ENCODE measurements around the gene PRKAG3. TPM values are rescaled to one million over a fixed set of nuclear protein-coding genes. Genes with fewer than 3 reads are reported as not detected.
"Not testable (repeated sequence)": the region's sequence is repeated elsewhere in the genome, so short reads cannot be mapped to it uniquely, and the experiment has no call there.

PRKAG3 gene
- total RNA-seq, 2 donors from 2014 or later = not detected

DNA sequence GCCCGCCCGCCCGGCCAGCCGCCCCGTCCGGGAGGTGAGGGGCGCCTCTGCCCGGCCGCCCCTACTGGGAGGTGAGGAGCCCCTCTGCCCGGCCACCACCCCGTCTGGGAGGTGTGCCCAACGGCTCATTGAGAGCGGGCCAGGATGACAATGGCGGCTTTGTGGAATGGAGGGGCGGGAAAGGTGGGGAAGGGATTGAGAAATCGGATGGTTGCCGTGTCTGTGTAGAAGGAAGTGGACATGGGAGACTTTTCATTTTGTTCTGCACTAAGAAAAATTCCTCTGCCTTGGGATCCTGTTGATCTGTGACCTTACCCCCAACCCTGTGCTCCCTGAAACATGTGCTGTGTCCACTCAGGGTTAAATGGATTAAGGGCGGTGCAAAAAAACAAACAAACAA is 15.4 kb upstream of the PRKAG3 start:
- not testable (repeated sequence) for H3K27ac Mint-ChIP-seq; ATAC-seq; H3K4me1 Mint-ChIP-seq; H3K36me3 Mint-ChIP-seq (ENCODE audit: low read depth); DNase-seq; H3K9me3 ChIP-seq (ENCODE audit: control insufficient read depth, low read length, poor library complexity, severe bottlenecking); H3K4me3 Mint-ChIP-seq
- H3K27me3 Mint-ChIP-seq = peaks cover 40% of the 10 kb centered on the region

DNA sequence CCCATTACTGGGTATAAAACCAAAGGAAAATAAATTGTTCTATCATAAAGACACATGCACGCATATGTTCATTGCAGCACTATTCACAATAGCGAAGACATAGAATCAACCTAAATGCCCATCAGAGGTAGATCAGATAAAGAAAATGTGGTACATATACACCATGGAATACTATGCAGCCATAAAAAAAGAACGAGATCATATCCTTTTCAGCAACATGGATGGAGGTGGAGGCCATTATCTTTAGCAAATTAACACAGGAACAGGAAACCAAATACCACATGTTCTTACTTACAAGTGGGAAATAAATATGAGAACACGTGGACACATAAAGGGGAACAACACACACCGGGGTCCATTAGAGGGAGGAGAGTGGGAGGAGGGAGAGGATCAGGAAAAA is 12.7 kb upstream of the PRKAG3 start:
- ATAC-seq; H3K4me3 Mint-ChIP-seq; H3K4me1 Mint-ChIP-seq; H3K36me3 Mint-ChIP-seq (ENCODE audit: low read depth); H3K9me3 ChIP-seq (ENCODE audit: control insufficient read depth, low read length, poor library complexity, severe bottlenecking); H3K27ac Mint-ChIP-seq; DNase-seq: not testable (repeated sequence)
- peaks cover 32% of the 10 kb centered on the region for H3K27me3 Mint-ChIP-seq

DNA sequence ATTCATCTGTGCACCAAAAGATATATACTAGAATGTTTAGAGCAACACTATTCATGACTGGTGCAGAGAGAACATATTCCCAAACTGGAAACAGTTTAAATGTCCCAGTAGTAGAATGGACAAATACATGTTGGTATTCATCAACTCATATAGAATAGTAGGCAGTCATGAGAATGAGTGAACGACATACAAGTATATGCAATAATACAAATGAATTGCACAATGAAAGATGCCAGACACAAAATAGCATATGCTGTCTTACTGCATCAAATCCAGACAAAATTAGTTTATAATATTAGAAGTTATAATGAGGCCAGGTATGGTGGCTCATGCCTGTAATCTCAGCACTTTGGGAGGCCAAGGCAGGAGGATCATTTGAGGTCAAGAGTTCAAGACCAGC is 8.3 kb upstream of the PRKAG3 start:
- no peaks in the 10 kb centered on the region for H3K9me3 ChIP-seq (ENCODE audit: control insufficient read depth, low read length, poor library complexity, severe bottlenecking)
- no peaks in the 10 kb centered on the region for H3K4me1 Mint-ChIP-seq
- H3K4me3 Mint-ChIP-seq = no peak overlapping the region
- H3K27me3 Mint-ChIP-seq = peaks cover 28% of the 10 kb centered on the region
- DNase-seq = no peak
- no peak overlapping the region for H3K27ac Mint-ChIP-seq
- H3K36me3 Mint-ChIP-seq (ENCODE audit: low read depth) = no peaks in the 10 kb centered on the region
- ATAC-seq = no peak

DNA sequence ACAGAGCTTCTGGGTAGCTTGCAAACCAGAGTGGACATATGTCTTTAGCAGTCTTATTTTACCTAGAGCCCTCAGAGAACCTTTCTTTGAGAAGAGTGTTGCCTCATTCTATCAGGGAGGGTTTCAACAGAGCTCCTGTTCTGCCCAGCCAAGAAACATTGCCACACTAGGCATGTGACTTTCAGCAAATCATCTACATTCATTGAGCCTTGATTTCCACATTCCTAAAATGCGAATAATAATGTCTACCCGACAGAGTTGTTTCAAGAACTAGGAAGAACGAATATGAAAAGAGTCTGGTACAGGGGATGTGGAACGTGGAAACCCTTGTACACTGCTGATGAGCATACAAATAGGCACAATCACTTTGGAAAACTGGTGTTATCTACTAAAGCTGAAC is 7.8 kb upstream of the PRKAG3 start:
- no peaks in the 10 kb centered on the region for H3K4me1 Mint-ChIP-seq
- no peak overlapping the region for H3K4me3 Mint-ChIP-seq
- H3K27me3 Mint-ChIP-seq = peaks cover 31% of the 10 kb centered on the region
- DNase-seq (no peak), ATAC-seq (no peak)
- no peaks in the 10 kb centered on the region for H3K36me3 Mint-ChIP-seq (ENCODE audit: low read depth)
- H3K9me3 ChIP-seq (ENCODE audit: control insufficient read depth, low read length, poor library complexity, severe bottlenecking) = no peaks in the 10 kb centered on the region
- no peak overlapping the region for H3K27ac Mint-ChIP-seq

DNA sequence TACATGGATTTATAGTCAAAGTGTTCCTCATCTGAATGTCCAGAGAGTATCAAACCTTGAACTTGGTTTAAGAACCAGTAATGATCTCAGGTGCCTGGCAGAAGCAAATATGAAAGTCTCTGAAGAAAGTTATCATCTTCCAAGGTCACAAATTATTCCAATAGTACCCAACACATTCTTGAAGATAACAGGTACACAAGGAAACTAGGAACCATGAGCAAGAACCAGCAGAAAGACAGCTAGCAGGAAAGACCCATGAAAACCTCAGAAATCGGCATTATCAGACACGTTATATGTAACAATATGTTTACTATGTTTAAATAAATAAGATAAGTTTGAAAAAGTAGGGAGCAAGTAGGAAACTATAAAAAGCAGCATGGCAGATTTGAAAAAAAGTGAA is 5.9 kb upstream of the PRKAG3 start:
- Mint-ChIP-seq H3K36me3 (ENCODE audit: low read depth) (peaks cover 3% of the 10 kb centered on the region), H3K27ac (no peak overlapping the region), H3K27me3 (peaks cover 34% of the 10 kb centered on the region), H3K4me3 (no peak overlapping the region), H3K4me1 (peaks cover 2% of the 10 kb centered on the region)
- H3K9me3 ChIP-seq (ENCODE audit: control insufficient read depth, low read length, poor library complexity, severe bottlenecking) = no peaks in the 10 kb centered on the region
- ATAC-seq (no peak), DNase-seq (no peak)

DNA sequence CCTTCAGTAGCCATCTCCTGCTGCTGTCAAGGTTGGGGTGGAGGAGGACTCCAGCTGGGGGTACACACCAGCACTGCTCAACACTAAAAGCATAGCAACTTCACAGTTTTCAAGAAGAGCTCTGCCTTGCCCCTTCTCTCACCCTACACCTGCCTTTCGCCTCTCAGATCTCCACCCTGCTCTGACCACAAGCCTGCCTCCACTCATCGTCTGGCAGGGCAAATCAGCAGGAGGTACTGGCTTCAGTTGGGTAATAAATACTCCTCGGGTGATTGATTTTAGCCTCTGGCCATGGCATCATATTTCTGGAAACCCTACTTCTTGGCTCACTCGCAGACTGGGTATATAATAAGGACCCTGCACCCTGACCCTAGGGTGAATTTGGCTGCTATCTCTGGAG is 3.1 kb upstream of the PRKAG3 start:
- no peaks in the 10 kb centered on the region for H3K9me3 ChIP-seq (ENCODE audit: control insufficient read depth, low read length, poor library complexity, severe bottlenecking)
- Mint-ChIP-seq H3K36me3 (ENCODE audit: low read depth) (peaks cover 5% of the 10 kb centered on the region), H3K27ac (no peak overlapping the region), H3K4me3 (no peak overlapping the region), H3K27me3 (peaks cover 42% of the 10 kb centered on the region), H3K4me1 (peaks cover 2% of the 10 kb centered on the region)
- ATAC-seq (no peak), DNase-seq (no peak)

DNA sequence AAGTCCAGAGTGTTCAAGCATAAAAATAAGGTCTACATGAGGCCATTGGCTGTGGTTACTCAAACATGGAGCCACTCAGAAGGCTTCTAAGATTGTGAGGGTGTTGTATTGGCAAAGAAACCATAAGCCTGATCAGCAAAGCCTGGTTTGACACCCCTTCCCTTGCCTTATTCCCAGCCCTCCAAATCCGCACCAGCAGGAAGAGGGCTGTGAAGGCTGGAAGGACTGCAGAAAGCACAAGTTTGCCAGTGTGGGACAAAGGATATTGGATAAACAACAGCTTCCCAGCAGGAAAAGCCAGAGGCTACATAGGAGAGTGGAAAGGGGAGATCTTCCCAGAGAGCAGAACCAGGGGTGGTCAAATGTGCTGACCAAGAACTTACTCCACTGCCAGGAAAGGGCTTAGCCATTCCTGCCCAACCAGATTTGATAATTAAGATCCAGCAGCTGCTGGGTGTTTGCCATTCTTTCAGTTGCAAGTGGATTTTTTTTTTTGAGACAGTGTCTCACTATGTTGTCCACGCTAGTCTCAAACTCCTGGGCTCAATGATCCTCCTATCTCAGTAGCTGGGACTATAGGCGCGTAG is 1.5 kb upstream of the PRKAG3 start:
- DNase-seq (no peak), ATAC-seq (no peak)
- peaks cover 5% of the 10 kb centered on the region for H3K36me3 Mint-ChIP-seq (ENCODE audit: low read depth)
- no peaks in the 10 kb centered on the region for H3K9me3 ChIP-seq (ENCODE audit: control insufficient read depth, low read length, poor library complexity, severe bottlenecking)
- peaks cover 50% of the 10 kb centered on the region for H3K27me3 Mint-ChIP-seq
- H3K4me3 Mint-ChIP-seq = no peak overlapping the region
- no peak overlapping the region for H3K27ac Mint-ChIP-seq
- peaks cover 2% of the 10 kb centered on the region for H3K4me1 Mint-ChIP-seq

DNA sequence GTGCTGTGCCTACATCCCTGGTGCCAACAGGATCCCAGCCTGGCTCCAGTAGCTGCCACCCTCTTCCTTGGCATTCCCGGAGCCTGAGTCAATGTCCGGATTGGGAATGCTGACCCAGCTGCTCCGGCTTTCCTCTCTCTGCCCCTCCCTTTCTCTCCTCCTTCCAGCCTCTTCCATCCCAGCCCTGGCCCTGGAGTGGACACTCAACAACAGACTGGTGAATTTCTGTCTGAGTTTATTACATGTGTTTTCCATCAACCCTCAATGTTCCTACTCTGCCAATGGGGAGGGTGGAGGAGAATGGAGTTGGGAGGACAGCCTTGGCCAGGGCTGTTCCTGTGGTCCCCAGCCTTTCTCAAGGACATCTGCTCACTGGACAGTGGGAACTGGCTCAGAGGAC is 917 bp upstream of the PRKAG3 start:
- peaks cover 5% of the 10 kb centered on the region for H3K36me3 Mint-ChIP-seq (ENCODE audit: low read depth)
- H3K27ac Mint-ChIP-seq = no peak overlapping the region
- no peak overlapping the region for H3K4me3 Mint-ChIP-seq
- no peak for ATAC-seq
- H3K9me3 ChIP-seq (ENCODE audit: control insufficient read depth, low read length, poor library complexity, severe bottlenecking) = no peaks in the 10 kb centered on the region
- H3K4me1 Mint-ChIP-seq = peaks cover 4% of the 10 kb centered on the region
- DNase-seq = no peak
- peaks cover 50% of the 10 kb centered on the region for H3K27me3 Mint-ChIP-seq

DNA sequence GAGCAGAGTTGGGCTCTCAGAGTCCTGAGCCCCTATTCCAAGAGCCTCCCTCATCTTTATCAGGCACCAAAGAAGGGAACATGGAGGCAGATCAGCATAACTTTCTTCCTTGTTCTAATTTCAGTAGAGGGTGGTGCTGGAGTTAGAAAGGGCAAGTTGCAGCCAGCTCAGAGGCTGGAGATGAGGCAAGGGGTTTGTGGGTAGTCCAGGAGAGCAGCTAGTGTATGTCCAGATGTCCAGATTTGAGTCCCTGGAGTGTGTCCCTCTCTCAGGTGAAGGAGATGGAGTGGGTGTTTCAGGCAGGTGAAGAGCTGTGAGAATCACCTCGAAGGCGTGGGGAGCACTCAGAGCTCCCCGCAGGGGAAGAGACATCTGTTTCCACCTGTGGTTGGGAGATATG is 478 bp upstream of the PRKAG3 start:
- peaks cover 5% of the 10 kb centered on the region for H3K4me1 Mint-ChIP-seq
- no peak for DNase-seq
- H3K27ac Mint-ChIP-seq = no peak overlapping the region
- no peaks in the 10 kb centered on the region for H3K9me3 ChIP-seq (ENCODE audit: control insufficient read depth, low read length, poor library complexity, severe bottlenecking)
- ATAC-seq = no peak
- peaks cover 5% of the 10 kb centered on the region for H3K36me3 Mint-ChIP-seq (ENCODE audit: low read depth)
- H3K27me3 Mint-ChIP-seq = peaks cover 50% of the 10 kb centered on the region
- no peak overlapping the region for H3K4me3 Mint-ChIP-seq

DNA sequence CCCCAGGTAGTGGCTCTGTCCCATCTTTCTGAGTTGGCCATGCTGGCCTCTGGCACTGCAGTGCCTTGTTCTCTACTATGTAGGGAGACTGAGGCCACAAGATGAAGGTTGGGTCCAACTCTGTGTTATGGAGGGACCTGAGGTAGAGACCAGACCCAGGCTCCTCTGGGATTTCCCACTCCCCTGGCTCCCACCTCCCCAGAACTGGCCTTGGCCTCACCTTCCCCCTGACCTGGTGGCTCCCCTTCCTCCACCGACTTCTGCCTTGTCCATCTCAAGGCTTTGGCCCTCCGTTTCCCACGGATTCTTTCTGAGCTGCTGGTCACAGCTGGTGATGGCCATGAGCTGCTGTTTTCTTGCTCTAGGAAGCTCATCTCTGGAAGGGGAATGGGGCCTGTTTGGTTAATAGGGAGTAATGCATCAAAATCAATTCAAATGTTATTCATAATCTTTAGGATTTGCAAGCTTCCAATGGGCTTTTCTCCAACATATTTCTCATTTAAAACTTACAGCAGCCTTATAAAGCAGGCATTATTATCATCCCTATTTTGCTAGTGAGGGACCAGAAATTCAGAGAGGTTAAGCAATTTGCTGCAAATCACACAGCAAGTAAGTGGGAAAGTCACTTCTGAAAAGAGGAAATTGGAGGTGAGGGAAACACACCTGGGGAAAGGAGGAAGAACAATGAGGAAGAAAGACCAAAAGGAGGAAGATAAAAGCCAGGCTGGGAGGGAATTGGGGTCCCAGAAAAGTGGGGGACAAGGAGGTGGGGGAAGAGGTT is 887 bp downstream of the PRKAG3 start:
- DNase-seq = no peak
- peaks cover 5% of the 10 kb centered on the region for H3K36me3 Mint-ChIP-seq (ENCODE audit: low read depth)
- H3K27me3 Mint-ChIP-seq = peaks cover 50% of the 10 kb centered on the region
- H3K27ac Mint-ChIP-seq = no peak overlapping the region
- H3K9me3 ChIP-seq (ENCODE audit: control insufficient read depth, low read length, poor library complexity, severe bottlenecking) = no peaks in the 10 kb centered on the region
- peaks cover 5% of the 10 kb centered on the region for H3K4me1 Mint-ChIP-seq
- ATAC-seq = no peak
- no peak overlapping the region for H3K4me3 Mint-ChIP-seq

DNA sequence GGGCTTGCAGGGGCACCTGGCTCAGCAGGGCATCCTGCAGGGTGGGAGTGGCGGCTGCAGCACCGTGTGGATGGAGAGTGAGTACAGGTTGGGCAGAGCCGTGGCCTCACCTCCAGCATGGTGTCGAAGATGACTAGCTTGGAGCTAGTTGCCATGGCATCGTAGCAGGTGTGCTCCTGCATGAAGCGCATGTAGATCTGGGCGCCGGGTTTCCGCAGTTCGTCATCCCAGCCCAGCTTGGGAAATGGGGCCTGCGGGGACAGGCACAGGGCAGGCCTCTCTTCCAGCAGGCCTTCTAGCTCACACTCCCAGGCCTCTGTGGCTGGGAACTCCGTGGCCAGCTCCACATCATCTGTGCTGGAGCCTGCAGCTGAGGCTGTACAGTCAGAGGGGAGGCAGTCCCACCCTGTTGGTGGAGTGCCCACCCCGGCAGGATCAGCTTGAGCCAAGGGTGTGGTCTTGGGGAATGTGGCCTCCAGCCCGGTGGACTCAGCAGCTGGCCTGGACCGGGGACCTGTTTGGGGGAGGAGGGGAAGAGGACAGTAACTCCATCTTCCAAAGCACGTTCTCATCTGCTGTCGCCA is 1.6 kb downstream of the PRKAG3 start:
- no peak overlapping the region for H3K4me3 Mint-ChIP-seq
- no peaks in the 10 kb centered on the region for H3K9me3 ChIP-seq (ENCODE audit: control insufficient read depth, low read length, poor library complexity, severe bottlenecking)
- ATAC-seq (no peak), DNase-seq (no peak)
- peaks cover 5% of the 10 kb centered on the region for H3K36me3 Mint-ChIP-seq (ENCODE audit: low read depth)
- peaks cover 49% of the 10 kb centered on the region for H3K27me3 Mint-ChIP-seq
- no peak overlapping the region for H3K27ac Mint-ChIP-seq
- peaks cover 5% of the 10 kb centered on the region for H3K4me1 Mint-ChIP-seq

DNA sequence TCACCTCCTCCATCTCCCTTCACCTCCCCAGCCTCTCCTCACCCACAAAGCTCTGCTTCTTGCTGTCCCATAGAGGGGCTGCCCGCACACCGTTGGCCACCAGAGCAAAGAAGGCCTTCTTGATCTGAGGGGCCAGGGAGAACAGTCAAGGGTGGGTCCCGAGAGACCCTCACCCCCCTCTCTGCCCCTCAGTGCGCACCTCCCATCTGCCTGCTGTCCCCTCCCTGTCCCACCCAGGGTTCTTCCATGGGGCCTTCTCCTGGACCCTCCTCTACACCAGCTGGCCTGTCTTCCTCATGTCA is 3.2 kb downstream of the PRKAG3 start:
- peaks cover 45% of the 10 kb centered on the region for H3K27me3 Mint-ChIP-seq
- H3K9me3 ChIP-seq (ENCODE audit: control insufficient read depth, low read length, poor library complexity, severe bottlenecking) = no peaks in the 10 kb centered on the region
- no peak overlapping the region for H3K27ac Mint-ChIP-seq
- no peak overlapping the region for H3K4me3 Mint-ChIP-seq
- DNase-seq (no peak), ATAC-seq (no peak)
- peaks cover 5% of the 10 kb centered on the region for H3K4me1 Mint-ChIP-seq
- peaks cover 5% of the 10 kb centered on the region for H3K36me3 Mint-ChIP-seq (ENCODE audit: low read depth)

DNA sequence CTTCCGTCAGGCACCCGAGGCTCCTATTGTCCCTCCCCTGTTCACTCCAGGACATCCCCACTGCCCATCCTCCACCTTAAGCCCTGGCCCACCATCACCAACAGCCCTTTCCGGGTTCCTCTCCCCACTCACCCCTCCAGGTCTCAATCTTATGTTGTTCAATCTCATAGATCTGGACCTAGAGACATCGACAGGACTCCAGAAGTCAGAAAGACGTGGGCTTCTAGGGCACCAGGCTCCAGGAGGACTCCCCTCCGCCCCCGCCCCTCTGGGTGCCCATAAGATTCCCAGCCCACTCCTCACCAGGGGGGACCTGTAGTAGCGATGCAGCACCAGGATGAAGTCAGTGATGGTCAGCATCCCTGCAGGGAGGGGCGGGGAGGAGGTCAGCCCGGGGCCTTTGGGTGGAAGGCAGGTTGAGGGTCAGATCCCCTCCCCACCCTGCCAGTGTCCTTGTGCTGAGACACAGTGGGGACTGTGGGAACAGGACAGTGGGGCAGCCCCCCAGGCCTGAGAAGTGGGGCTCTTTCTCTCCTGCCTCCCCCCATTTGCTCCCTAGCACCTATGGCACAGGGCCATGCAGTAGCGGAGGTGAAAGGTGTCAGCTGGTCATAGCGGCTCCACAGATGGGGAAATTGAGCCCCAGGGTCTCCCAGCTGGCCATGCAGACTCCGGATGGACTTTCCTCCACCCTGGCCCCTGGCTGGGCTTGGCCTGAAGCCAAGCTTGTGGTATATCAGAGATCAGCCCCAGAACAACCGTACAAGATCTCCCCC is 3.7 kb downstream of the PRKAG3 start:
- peaks cover 45% of the 10 kb centered on the region for H3K27me3 Mint-ChIP-seq
- H3K27ac Mint-ChIP-seq = no peak overlapping the region
- ATAC-seq (no peak), DNase-seq (no peak)
- H3K9me3 ChIP-seq (ENCODE audit: control insufficient read depth, low read length, poor library complexity, severe bottlenecking) = no peaks in the 10 kb centered on the region
- peaks cover 2% of the 10 kb centered on the region for H3K4me1 Mint-ChIP-seq
- H3K36me3 Mint-ChIP-seq (ENCODE audit: low read depth) = peaks cover 5% of the 10 kb centered on the region
- H3K4me3 Mint-ChIP-seq = no peak overlapping the region

Measured in T-helper 17 cell (primary cell).